HT-29 (cell line): ENCODE data around the gene COLGALT1. TPM values are rescaled to one million over a fixed set of nuclear protein-coding genes. Genes with fewer than 3 reads are reported as not detected.

Experiments
- DNase-seq: peaks from one replicate; pipeline ENCODE4 v3.0.0-alpha.2; 2015; ENCODE audit warnings: low spot score
- total RNA-seq: library from RNA; depleted of rRNA; stranded (reverse); fragments of >200 nt; shearing (Covaris generic); gene quantifications from 2 replicates; pipeline ENCODE4 v1.2.3, GENCODE V29; 2014

The COLGALT1 gene
- total RNA-seq, 1 experiment from 2014 or later, result 88.5 TPM

DNA sequence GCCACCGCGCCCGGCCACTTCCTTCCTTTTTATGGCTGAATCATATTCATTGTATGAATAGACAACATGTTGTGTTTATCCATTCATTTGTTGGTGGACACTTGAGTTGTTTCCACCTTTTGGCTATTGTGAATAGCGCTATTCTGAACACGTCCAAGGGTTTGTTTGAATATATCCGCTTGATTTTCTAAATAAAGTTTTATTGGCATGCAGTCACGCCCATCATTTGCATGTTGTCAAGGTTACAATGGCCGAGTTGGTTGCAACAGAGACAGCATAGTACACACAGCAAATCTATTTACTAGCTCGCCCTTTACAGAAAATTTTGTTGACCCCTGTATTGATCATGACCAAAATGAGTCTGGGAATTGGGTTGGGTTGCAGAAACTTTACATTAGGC lies 43.5 kb downstream of the COLGALT1 start:
- DNase-seq, result no peak

DNA sequence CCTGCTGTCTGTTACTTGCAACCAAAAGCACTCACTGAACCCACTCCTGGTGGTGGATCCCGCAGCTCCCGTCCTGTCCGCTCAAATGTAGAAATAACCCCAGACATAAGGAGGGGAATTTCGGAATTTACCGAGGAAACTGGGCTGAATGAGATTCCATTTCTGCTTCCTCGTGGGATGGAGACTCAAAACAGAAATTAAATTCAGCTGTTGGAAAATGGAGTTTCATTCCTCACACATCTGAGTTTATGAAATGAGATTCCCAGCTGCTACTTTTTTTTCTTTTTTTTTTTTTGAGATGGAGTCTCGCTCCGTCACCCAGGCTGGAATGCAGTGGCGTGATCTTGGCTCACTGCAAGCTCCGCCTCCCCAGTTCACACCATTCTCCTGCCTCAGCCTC lies 44.3 kb downstream of the COLGALT1 start:
- DNase-seq, result no peak

- no peak for DNase-seq
These were observed 46.2 kb downstream of the COLGALT1 start for GRCh38 chr19:17601683-17602082.

DNA sequence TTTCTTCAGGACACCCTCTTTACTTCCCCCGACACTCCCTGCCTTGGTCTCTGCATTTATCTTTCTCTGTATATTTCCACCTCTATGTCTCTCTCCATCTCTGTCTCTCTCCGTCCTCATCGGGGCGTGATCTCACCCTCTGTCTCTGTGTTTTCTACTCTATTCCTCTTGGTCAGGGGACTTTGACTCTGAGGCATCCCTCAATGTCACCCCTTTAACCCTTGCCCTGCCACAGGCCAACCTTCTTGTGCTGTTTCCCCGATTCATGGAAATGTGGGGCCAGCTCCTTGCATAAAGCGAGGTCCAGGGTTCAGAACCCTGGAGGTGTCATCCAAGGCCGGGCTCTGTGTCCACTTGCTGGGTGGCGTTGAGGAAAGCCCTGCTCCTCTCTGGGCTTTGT lies 46.8 kb downstream of the COLGALT1 start:
- no peak for DNase-seq

DNA sequence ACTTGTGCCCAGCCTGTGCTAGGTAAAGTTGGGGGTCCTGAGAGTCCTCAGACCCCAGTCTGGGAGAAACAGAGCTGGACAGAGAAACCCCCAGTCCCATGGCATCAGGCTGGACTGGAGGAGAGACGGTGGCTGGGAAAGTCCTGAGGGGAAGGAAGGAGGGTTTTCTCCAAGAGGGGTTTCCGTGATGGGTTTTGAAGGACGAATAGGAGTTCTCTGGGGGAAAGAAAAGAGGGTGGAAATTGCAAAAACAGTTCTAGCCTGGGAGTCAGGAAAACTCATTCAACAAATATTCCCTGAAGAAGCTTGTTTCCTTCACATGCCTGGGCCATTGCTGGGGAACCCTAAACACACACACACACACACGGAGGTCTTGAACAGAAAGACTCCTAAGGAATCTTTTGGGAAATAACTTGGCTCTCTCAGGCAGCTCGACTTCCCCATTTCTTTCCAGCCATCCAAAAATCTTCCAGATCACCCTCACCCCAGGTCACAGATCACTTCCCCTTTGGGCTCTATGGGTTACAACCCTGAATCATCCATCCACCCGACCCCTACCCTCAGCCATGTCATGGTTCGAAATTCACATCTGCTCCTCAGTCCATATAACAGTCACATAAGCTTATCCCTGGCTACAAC lies 47.5 kb downstream of the COLGALT1 start:
- no peak for DNase-seq

- no peak for DNase-seq
These were observed 49.0 kb downstream of the COLGALT1 start for GRCh38 chr19:17604372-17605025.

DNA sequence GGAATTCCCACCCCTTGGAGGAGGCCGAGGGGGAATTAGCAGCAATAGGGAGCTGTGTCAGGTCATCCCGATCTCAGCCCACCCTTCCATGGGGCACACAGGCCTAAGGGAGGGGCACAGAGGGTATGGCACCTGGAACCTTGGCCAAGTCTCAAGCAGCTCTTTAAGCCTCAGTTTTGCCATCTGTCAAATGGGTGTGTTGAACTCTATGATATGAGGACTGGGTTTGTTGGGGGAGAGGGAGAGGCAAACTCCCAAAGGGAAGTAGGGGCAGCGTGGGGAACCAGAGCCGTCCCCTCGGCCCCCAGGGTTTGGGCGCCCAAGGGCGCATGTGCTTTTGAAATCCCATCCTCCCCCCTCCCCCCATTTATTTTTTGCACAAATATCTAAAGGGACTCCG lies 49.7 kb downstream of the COLGALT1 start:
- no peak for DNase-seq

DNA sequence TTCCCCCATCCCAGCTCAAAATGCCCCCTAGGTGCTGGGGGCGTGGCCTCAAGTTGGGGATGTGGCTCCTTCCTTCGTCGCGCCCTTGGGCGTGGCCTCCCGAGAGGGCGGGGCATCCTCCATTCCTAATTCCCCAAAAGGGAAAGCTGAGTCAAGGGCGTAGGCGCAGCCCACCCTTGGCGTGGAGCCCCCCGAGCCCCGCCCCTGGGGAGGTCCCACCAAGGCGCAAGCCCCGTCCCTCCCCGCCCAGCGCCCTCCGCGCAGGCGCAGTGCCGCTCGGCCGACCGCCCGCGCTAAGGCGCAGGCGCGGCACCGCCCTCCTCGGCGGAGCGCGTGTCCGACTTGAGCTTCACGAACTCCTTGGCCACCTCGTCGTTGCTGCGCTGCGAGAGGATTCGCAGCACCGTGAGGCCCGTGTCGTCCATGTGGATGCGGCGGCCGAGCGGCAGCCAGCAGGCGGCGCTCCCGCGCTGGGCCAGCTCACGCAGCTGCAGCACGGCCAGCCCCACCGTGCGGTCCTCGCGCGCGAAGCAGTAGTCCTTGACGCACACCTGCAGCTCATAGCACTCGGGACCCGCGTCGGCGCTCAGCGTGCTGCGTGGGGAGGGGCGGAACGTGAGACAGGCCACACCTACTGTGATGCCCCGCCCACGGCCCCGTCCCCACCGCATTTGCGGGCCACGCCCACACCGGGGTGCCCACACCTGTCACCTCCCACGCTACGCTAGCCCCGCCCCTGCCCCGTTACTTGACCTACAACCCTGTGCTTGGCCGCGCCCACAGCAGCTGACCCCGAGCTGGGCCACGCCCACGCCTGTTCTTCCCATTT lies 50.5 kb downstream of the COLGALT1 start:
- peak; percentile 58 for DNase-seq

DNA sequence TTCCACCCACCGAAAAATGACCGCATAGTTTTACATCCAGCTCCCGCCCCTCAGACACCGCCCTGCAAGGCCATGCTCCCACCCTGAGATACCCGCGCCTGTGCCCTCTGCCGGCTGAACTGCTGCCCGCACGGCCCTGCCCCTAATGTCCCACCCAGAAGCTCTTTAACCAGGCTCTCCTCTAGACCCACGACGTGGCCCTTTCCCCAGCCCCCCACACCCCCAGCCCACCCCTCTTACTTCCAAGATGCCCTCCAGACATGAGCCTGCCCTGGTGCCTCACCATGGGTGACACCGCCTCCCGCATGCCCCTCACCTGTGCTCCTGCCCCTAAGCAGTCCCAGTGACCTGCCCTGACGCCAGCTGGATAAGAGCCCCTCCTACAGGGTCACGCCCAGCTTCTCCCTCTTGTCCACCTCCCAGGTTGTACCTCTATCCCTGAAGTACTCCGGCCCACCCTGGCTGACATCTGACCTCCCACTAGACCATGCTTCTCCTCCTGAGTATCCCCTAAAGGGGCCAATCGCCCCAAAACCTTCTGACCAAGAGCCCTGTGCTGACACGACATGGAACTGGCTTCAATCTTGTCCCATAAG lies 51.2 kb downstream of the COLGALT1 start:
- no peak for DNase-seq

DNA sequence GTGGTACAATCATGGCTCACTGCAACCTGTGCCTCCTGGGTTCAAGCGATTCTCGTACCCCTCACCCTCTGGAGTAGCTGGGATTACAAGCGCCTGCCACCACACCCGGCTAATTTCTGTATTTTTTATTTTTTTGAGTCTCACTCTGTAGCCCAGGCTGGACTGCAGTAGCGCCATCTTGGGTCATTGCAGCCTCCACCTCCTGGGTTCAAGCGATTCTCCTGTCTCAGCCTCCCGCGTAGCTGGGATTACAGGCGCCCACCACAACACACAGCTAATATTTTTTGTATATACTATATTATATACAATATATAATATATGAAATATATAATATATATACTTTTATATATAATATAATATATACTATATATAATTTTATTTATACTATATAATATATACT lies 52.5 kb downstream of the COLGALT1 start:
- no peak for DNase-seq

- no peak for DNase-seq
These were observed 54.9 kb downstream of the COLGALT1 start for GRCh38 chr19:17610384-17610783.

- DNase-seq, result no peak
These were observed 56.2 kb downstream of the COLGALT1 start for GRCh38 chr19:17611462-17612244.

DNA sequence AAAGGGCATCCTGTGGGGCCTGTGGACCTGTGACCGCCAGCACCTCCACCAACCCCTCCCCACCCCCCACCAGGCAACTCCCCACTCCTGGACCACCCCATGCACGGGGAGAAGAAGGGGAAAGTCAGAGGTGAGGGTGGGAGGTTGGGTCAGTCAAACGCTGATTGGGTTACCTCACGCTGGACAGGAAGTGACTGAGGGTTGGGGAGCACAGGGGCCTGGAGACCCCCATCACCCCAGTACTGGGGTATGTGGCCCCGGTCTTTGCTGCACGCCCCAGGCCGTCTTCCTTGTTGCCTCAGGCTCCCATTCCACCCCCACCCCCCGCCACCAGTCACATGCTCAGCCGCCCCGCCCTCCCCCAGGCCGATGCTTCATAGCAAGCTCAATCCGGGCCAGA lies 59.0 kb downstream of the COLGALT1 start:
- no peak for DNase-seq

GRCh38 chr19:17615889-17616685 lies 60.6 kb downstream of the COLGALT1 start:
- DNase-seq, result no peak

- no peak for DNase-seq
These were observed 61.2 kb downstream of the COLGALT1 start for GRCh38 chr19:17616686-17616960.

DNA sequence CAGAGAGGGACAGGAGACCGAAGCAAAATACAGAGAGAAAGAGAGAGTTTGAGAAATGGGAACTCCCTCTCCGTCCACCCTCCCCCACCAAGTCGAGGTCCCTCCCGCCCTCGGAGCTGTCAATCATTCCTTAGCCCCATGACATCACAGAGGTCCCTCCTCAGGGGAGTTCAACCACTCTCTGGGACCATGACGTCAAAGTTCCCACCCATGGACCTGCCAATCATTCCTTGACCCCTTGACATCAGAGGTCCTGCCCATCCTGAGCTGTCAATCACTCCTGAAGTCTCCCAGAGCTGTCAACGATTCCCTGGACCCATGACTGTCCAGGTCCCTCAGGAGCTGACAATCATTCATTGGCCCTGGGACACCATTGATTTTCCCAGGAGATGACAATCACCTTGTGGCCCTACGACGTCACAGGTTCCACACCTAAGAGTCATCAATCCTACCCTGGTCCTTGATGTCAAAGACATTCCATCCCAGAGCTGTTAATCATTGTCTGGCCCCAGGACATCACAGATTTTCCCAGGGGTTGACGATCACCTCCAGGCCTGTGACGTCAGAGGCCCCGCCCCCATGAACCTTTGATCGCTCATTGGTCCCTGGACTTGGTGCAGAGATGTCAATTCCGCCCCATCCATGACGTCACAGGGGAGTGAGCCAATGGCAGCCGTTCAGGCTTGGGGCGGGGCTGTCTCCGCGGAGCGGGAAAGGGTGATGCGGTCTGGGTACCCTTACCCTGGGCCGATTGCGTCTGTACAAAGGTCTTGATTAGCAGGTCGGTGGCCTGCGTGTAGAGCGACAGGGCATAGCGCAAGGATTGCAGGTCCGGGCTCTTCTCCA lies 61.7 kb downstream of the COLGALT1 start:
- DNase-seq, result peak; percentile 4

DNA sequence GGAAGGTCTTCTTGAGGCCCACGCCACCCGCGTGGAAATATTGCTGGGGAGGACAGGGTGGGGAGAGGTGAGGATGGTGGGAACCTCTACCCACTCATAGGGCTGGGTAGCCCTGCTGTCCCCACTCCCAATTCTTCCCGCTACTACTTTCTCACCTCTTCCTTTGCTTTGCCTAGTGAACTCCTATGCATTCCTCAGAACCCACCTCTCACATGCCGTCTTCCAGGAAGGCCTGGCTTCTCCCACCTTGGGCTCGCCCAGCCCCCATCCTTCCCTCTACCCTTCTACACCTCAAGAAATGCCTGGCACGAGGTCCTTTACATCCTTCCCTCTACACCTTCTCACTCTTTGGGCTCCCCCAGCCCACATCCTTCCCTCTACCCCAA lies 62.4 kb downstream of the COLGALT1 start:
- DNase-seq, result no peak

DNA sequence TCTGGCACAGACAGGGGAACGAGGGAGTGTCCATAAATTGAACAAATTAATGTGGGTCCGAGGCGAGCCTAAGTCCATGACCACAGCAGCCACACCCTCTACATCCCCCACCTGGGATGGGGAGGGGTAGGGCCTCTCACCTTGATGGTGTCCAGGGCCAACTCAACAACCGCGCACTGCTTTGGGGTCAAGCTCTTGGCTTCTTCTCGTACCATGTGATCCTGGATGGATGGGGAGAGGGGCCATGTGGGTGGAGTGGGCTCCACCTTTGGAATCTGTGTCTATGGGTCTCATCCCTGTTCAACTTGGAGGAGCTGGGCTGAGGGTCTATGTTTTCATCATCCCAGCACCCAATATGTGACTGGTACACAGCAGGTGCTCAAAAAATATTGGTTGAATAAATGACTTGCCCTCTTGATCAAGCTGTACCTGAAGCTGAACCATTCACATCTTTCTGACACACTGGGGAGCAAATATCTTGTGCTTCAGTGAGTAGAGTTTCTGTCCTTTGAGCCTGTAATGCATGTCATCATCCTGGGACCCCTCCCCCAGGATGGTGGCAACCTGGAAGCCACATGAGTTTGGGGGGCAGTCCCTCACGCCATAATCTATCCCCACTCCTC lies 62.9 kb downstream of the COLGALT1 start:
- no peak for DNase-seq

GRCh38 chr19:17618936-17619335 lies 63.5 kb downstream of the COLGALT1 start:
- no peak for DNase-seq

DNA sequence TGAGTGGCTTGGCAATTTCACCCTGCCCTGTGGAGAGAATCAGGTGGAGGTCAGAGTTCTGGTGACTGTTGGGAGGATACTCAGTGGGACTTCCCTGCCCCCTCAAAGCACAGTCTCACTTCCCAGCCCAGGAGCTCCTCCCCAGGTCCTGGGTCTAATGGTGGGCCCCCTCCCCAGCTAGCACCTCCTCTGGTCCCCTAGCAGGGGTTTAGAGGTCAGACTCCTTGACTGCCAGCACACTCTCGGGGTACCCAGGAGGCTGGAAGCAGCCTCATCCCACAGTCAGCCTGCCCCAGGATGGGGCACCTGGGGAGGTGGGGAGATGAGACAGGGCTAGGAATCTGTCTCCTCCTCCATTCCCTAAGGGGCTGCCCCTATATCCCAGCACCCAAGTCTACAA lies 65.2 kb downstream of the COLGALT1 start:
- DNase-seq, result no peak
